Natural killer cell treated with Interleukin-12 subunit alpha and Interleukin-12 subunit beta and Interleukin-15 and Interleukin-18, amount 100 ng/mL, for 72 hours (primary cell): ENCODE results near the gene GUCA2B. TPM values are rescaled to one million over a fixed set of nuclear protein-coding genes. Genes with fewer than 3 reads are reported as not detected.
A peak's percentile ranks its signal among the peaks of the same experiment; 100 is the strongest.

Experiments used
- ATAC-seq, 2 donors: fragments of 150-1000 bp; cut with Tn5 transposase in 1 of 2; sonication (Bioruptor Pico), chemical (Tn5 transposase) in 1 of 2; 2 replicates each; pipeline ENCODE4 v1.10.0; 2021
- DNase-seq: peaks from one replicate; pipeline ENCODE4 v3.0.0; 2022; ENCODE audit warnings: low spot score
- H3K27ac Mint-ChIP-seq, 2 donors: 1 replicate in 1 of 2; 2 replicates in 1 of 2; pipeline ENCODE4 v1.8.0; 2022; ENCODE audit warnings: mixed read lengths in 2 of 2, mild to moderate bottlenecking in 1 of 2, moderate library complexity in 1 of 2
- H3K27me3 Mint-ChIP-seq, 2 donors: 1 replicate in 1 of 2; 2 replicates in 1 of 2; pipeline ENCODE4 v1.8.0; 2022; ENCODE audit warnings: mixed read lengths in 2 of 2
- H3K36me3 Mint-ChIP-seq: one replicate; pipeline ENCODE4 v1.8.0; 2022; ENCODE audit warnings: mixed read lengths
- H3K4me1 Mint-ChIP-seq, 2 donors: 1 replicate in 1 of 2; 2 replicates in 1 of 2; pipeline ENCODE4 v1.8.0; 2022; ENCODE audit warnings: low read depth in 2 of 2, mixed read lengths in 2 of 2, mild to moderate bottlenecking in 1 of 2
- H3K4me3 Mint-ChIP-seq: one replicate; pipeline ENCODE4 v1.8.0; 2022; ENCODE audit warnings: mixed read lengths
- H3K9me3 Mint-ChIP-seq: 2 replicates; pipeline ENCODE4 v1.8.0; 2022; ENCODE audit warnings: mixed read lengths
- total RNA-seq, 2 donors: library from RNA; stranded (reverse); gene quantifications; one replicate each; pipeline ENCODE4 v1.2.3, GENCODE V29; 2022

Gene GUCA2B
- total RNA-seq, 2 donors from 2014 or later = not detected

DNA sequence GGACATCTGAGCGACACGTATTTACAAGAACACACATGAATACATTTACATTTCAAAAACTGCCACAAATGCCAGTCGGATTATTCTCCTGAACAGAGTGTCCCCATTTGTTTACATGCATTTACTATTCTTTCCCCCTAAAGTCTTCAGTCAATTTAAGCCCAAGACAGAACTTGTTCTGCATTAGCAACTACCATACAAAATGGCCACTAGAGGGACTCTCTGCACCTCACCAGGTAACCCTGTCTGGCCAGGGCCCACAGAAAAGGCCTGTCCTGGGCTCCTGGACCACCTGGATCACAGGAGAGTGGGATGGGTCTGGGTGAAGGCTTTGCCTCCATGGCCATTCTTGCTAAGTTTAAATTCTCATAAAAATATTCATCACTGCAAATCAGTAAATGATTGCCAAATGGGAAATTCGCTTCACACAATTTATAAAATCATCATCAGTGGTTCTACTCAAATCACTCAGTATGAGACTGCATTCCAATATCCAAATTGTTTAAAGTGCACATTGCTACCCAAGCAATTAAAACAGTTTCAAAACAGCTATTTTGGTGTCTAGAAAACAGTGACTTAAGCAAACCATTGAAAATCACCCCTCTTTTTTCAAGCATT, 23.8 kb downstream of the GUCA2B start:
- no peaks in the 10 kb centered on the region for H3K9me3 Mint-ChIP-seq
- H3K36me3 Mint-ChIP-seq = no peaks in the 10 kb centered on the region
- no peak overlapping the region for H3K4me3 Mint-ChIP-seq
- ATAC-seq (no peak), DNase-seq (no peak)
- no peak overlapping the region for H3K27ac Mint-ChIP-seq
- peaks cover 0 to 13% of the 10 kb centered on the region in 2 donors for H3K4me1 Mint-ChIP-seq
- H3K27me3 Mint-ChIP-seq = no peaks in the 10 kb centered on the region

DNA sequence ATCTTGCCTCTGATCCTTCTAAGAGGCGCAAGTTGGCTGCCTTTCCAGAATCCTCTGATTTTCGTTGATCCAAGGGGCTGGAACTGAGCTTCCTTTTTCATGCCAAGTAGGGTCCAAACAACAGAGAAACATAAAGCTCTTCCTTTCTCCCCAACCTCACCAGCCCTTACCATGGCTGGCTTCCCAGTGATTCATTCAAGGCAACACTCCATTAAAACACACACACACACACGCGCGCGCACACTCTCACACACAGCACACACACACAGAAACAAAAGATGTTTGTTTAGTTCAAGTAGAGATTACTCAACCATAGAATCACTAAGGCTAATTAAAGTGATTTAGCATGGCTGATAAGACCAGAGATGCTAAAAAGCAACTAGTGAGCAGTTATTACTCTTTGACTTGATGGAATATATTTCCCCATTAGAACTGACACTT, 24.4 kb downstream of the GUCA2B start:
- Mint-ChIP-seq H3K27ac (no peak overlapping the region), H3K4me1 (peaks cover 0 to 10% of the 10 kb centered on the region in 2 donors), H3K4me3 (no peak overlapping the region), H3K36me3 (no peaks in the 10 kb centered on the region), H3K9me3 (no peaks in the 10 kb centered on the region), H3K27me3 (no peaks in the 10 kb centered on the region)
- DNase-seq (no peak), ATAC-seq (no peak)

GRCh38 chr1:42178249-42178648, 25.0 kb downstream of the GUCA2B start:
- Mint-ChIP-seq H3K27me3 (no peaks in the 10 kb centered on the region), H3K9me3 (no peaks in the 10 kb centered on the region), H3K27ac (no peak overlapping the region), H3K4me1 (peaks cover 0 to 10% of the 10 kb centered on the region in 2 donors), H3K36me3 (no peaks in the 10 kb centered on the region), H3K4me3 (no peak overlapping the region)
- ATAC-seq = no peak
- DNase-seq = no peak

DNA sequence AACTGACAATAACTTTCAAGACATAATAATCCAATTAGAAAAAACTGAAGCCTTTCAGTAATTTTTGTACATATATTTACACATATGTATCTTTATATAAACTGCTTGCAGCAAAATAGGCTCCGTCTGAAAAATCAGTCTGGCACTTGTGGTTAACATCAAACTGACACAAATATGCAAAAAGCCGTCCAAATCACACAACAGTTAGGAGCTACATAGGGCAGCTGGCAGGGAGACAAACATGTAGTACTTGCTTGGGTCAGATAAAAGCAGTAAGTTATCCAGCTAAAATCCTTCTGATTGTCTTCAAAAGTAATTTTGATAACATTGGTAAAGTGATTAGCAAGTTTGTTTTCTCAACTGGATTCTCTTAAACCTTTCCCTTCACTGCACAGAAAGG, 26.1 kb downstream of the GUCA2B start:
- no peak for ATAC-seq
- Mint-ChIP-seq H3K36me3 (no peaks in the 10 kb centered on the region), H3K4me1 (peaks cover 0 to 7% of the 10 kb centered on the region in 2 donors)

DNA sequence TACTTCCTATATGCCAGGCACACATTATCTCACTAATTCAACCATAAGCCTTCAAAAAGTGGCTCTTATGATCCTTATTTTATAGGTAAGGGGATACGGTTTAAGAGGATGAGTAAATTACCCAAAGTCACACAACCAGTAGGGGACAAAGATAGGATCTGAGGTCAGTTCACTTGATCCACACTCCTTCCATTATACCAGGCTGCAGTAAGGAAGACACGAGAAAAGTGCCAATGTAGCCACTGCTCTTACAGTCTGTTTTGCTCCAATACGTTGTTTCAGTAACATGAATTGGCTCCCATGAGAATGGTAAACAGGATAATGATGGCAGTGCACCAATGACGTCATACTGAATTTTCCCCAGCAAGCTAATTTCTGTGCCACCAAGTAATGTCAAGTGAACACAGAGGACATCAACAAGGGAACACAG, 26.7 kb downstream of the GUCA2B start:
- DNase-seq (no peak), ATAC-seq (no peak)
- H3K27ac Mint-ChIP-seq = peak overlapping the region in 1 of 2 donors; percentile 49
- no peak overlapping the region for H3K4me3 Mint-ChIP-seq
- no peaks in the 10 kb centered on the region for H3K9me3 Mint-ChIP-seq
- H3K4me1 Mint-ChIP-seq = peaks cover 0 to 9% of the 10 kb centered on the region in 2 donors
- no peaks in the 10 kb centered on the region for H3K27me3 Mint-ChIP-seq
- no peaks in the 10 kb centered on the region for H3K36me3 Mint-ChIP-seq

More for the DNA sequence above, 26.1 kb downstream of the GUCA2B start:
- Mint-ChIP-seq H3K4me3 (no peak overlapping the region), H3K27me3 (no peaks in the 10 kb centered on the region), H3K27ac (no peak overlapping the region), H3K9me3 (no peaks in the 10 kb centered on the region)
- no peak for DNase-seq

DNA sequence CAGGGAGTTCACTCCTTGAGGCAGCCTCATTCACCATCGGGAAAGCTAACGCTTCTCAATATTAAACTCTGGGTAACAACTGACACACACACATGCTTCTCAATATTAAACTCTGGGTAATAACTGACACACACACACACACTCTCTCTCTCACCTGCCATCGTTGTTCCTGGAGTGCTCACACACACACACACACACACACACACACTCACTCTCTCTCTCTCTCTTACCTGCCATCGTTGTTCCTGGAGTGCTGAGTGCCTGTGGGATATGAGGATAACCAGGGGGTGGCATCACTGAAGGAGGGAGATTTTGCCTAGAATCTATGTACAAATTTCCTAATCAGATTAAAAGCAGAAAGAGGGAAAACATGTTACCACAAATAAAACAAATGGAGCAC, 28.5 kb downstream of the GUCA2B start:
- no peaks in the 10 kb centered on the region for H3K27me3 Mint-ChIP-seq
- DNase-seq = no peak
- peaks cover 6 to 9% of the 10 kb centered on the region in 2 donors for H3K4me1 Mint-ChIP-seq
- H3K36me3 Mint-ChIP-seq = peaks cover 11% of the 10 kb centered on the region
- H3K9me3 Mint-ChIP-seq = no peaks in the 10 kb centered on the region
- H3K27ac Mint-ChIP-seq = no peak overlapping the region
- H3K4me3 Mint-ChIP-seq = no peak overlapping the region
- ATAC-seq = no peak

DNA sequence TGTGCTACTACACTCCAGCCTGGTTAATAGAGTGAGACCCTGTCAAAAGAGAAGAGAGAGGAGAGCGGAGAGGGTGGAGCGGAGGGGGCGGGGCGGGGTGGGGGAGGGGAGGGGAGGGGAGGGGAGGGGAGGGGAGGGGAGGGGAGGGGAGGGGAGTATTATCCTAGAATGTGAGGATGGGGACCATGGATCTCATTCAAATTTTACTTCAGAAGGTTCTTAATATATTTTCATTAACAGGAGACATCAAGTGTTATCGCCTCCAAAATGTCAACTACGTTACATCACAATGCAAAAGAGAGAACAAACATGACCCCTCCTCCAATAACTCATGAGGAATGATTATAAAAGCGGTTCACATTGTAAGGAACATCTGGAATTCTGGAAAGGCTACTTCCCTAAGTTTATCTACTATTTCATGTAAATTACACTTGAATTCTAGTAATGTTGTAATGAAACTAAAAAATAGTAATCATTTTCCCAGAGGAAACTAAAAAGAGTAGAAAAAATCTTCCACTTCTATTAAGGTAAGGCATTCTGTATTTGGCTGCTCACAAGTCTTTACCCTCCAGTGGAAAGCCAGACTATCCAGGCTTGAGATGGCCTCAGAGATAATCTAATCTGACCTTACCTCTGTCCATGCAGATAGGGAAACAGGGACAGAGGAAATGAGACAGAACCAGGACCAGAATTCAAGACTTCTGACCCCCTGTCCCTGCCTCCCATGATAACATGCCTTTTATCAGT, 30.2 kb downstream of the GUCA2B start:
- H3K9me3 Mint-ChIP-seq = no peaks in the 10 kb centered on the region
- peaks cover 21% of the 10 kb centered on the region for H3K36me3 Mint-ChIP-seq
- DNase-seq (no peak), ATAC-seq (no peak)
- H3K4me3 Mint-ChIP-seq = no peak overlapping the region
- peaks cover 4 to 6% of the 10 kb centered on the region in 2 donors for H3K4me1 Mint-ChIP-seq
- H3K27ac Mint-ChIP-seq = no peak overlapping the region
- H3K27me3 Mint-ChIP-seq = no peaks in the 10 kb centered on the region

- Mint-ChIP-seq H3K27me3 (no peaks in the 10 kb centered on the region), H3K4me3 (no peak overlapping the region), H3K4me1 (peaks cover 4 to 6% of the 10 kb centered on the region in 2 donors), H3K27ac (no peak overlapping the region), H3K9me3 (no peaks in the 10 kb centered on the region), H3K36me3 (peaks cover 21% of the 10 kb centered on the region)
- ATAC-seq (no peak), DNase-seq (no peak)
Observed at GRCh38 chr1:42183957-42184268, 30.7 kb downstream of the GUCA2B start.

DNA sequence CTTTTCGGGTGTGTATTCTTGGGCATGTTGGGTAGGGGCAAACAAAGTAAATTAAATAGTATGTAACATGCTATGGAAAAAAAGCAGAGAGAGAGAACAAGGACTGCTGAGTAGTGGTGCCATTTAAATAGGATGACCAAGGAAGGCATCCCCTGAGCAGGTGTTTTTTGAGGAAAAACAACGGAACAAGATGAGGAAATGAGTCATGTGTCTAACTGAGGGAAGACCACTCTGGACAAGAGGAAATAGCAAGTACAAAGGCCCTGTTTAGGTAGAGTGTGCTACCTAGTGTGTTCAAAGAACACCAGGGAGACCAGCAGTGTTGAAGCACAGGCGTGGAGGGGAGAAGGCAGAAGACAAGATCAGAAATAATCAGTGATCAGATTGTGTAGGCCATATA, 31.4 kb downstream of the GUCA2B start:
- H3K4me3 Mint-ChIP-seq = no peak overlapping the region
- no peak overlapping the region for H3K27ac Mint-ChIP-seq
- H3K36me3 Mint-ChIP-seq = peaks cover 21% of the 10 kb centered on the region
- ATAC-seq (no peak), DNase-seq (no peak)
- no peaks in the 10 kb centered on the region for H3K27me3 Mint-ChIP-seq
- H3K4me1 Mint-ChIP-seq = peaks cover 4 to 6% of the 10 kb centered on the region in 2 donors
- no peaks in the 10 kb centered on the region for H3K9me3 Mint-ChIP-seq

GRCh38 chr1:42186152-42186551, 32.9 kb downstream of the GUCA2B start:
- no peak for ATAC-seq
- no peak for DNase-seq
- Mint-ChIP-seq H3K4me1 (peaks cover 6 to 8% of the 10 kb centered on the region in 2 donors), H3K36me3 (peaks cover 24% of the 10 kb centered on the region), H3K27ac (no peak overlapping the region), H3K4me3 (no peak overlapping the region), H3K9me3 (no peaks in the 10 kb centered on the region), H3K27me3 (no peaks in the 10 kb centered on the region)

- Mint-ChIP-seq H3K27ac (no peak overlapping the region), H3K4me3 (no peak overlapping the region), H3K36me3 (peaks cover 32% of the 10 kb centered on the region), H3K4me1 (peaks cover 15 to 20% of the 10 kb centered on the region in 2 donors), H3K27me3 (no peaks in the 10 kb centered on the region), H3K9me3 (no peaks in the 10 kb centered on the region)
- ATAC-seq (no peak), DNase-seq (no peak)
Observed at GRCh38 chr1:42189931-42190853, 37.0 kb downstream of the GUCA2B start.

DNA sequence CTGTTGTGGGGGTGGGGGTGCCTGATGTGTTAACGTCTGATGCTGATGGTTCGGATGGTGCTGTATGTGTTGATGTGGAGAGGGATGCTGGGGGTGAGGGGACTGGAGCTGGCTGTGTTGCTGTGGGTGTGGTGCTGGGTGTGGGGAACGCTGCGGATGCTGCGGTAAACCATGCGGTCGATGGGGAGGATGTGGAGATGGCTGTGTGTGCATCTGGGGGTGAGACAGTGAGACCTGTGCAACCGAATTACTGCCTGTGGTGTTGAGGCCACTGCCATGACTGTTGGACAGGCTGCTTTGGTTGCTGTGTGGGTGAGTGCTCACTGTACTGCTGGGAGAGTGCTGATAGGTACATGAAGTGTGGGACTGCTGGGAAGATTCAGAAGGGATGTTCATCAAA, 38.1 kb downstream of the GUCA2B start:
- DNase-seq (no peak), ATAC-seq (peak; percentile 40 to 62)
- Mint-ChIP-seq H3K27me3 (no peaks in the 10 kb centered on the region), H3K4me3 (peak overlapping the region; percentile 46), H3K27ac (peak overlapping the region; percentile 43 to 47), H3K4me1 (peaks cover 15% of the 10 kb centered on the region in 2 donors), H3K36me3 (peaks cover 22% of the 10 kb centered on the region), H3K9me3 (no peaks in the 10 kb centered on the region)

DNA sequence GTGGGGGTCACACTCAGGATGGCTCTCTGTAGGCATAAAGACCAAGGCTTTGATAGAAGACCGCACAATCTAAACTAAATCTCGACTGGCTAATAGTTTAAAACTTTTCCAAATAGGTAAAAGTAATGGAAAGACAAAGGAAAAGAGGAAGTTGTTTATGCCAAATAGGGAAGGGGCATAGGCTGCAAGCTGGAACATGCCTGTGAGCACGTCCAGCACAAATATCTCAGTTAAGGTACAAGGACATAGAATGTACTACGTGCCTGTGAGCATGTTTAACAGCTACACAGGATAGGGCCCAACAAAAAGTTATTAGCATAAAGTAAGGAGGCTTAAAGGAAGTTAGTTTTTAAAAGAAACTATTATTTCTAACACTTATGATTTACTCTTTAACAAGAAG, 38.9 kb downstream of the GUCA2B start:
- H3K4me1 Mint-ChIP-seq = peaks cover 14 to 15% of the 10 kb centered on the region in 2 donors
- no peaks in the 10 kb centered on the region for H3K27me3 Mint-ChIP-seq
- H3K9me3 Mint-ChIP-seq = no peaks in the 10 kb centered on the region

GRCh38 chr1:42195841-42196240, 42.6 kb downstream of the GUCA2B start:
- H3K4me3 Mint-ChIP-seq = no peak overlapping the region
- no peaks in the 10 kb centered on the region for H3K9me3 Mint-ChIP-seq
- H3K27me3 Mint-ChIP-seq = no peaks in the 10 kb centered on the region
- peaks cover 18% of the 10 kb centered on the region for H3K36me3 Mint-ChIP-seq
- ATAC-seq = no peak
- no peak for DNase-seq
- no peak overlapping the region for H3K27ac Mint-ChIP-seq
- H3K4me1 Mint-ChIP-seq = peaks cover 14 to 15% of the 10 kb centered on the region in 2 donors

More for the DNA sequence above, 38.9 kb downstream of the GUCA2B start:
- ATAC-seq (no peak), DNase-seq (no peak)
- H3K36me3 Mint-ChIP-seq = peaks cover 18% of the 10 kb centered on the region
- H3K4me3 Mint-ChIP-seq = peak overlapping the region; percentile 46
- peak overlapping the region in 1 of 2 donors; percentile 47 for H3K27ac Mint-ChIP-seq
